Omental fat pad (tissue), 4 donors: Measurements from ENCODE around the gene CEP72. TPM values are rescaled to one million over a fixed set of nuclear protein-coding genes. Genes with fewer than 3 reads are reported as not detected.

Experiments
- ATAC-seq: fragments of 150-250 bp; one replicate; pipeline ENCODE4 v1.9.1; 2016; ENCODE audit warnings: mild to moderate bottlenecking, moderate library complexity; ENCODE audit not compliant: low FRiP score
- DNase-seq: peaks from one replicate; pipeline ENCODE4 v3.0.0-alpha.2; 2019; ENCODE audit warnings: low spot score
- total RNA-seq, 4 donors: library from RNA; depleted of rRNA; stranded (reverse); fragments of >200 nt; gene quantifications; one replicate each; pipeline ENCODE4 v1.1.0, GENCODE V29; 2016
- TF ChIP-seq, protein P1 (sequence below), 3 donors: fragments of 450-650 bp; IDR thresholded peaks; one replicate each; pipeline ENCODE4 v1.5.1; 2016 to 2017; ENCODE audit warnings: antibody characterized with exemption in 3 of 3, mild to moderate bottlenecking in 3 of 3, moderate library complexity in 2 of 3

CEP72 gene
- total RNA-seq, 4 donors from 2014 or later: 1.1 to 2.0 (median 1.7) TPM

DNA sequence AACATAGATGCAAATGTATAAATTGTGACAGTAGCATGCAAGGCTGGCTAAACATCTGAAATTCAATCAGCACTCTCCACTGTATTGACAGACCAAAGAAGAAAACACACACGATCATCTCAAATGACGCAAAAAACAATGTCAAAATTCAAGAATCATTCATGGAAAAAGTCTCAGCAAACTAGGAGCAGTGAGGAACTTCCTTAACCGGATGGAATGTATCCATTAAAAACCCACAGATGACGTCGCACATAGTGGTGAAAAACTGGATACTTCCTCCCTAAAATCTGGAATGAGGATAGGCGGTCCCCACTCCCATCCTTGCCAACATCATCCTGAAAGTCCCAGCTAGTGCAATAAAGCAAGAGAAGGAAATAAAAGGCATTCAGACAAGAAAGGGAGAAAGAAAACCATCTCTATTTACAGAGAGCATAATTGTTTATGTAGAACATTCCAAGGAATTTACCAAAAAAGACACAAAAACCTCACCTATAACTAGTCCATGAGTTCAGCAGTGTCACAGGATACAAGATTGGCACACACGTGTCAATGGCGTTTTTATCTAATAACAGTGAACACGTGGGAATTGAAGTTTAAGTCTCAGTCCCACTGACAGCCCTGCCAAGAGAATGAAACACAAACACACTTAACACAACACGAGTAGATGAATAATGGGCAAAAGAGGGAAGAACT is 14.1 kb upstream of the CEP72 start:
- ATAC-seq (no peak), DNase-seq (no peak)
- TF ChIP-seq, protein P1, sequence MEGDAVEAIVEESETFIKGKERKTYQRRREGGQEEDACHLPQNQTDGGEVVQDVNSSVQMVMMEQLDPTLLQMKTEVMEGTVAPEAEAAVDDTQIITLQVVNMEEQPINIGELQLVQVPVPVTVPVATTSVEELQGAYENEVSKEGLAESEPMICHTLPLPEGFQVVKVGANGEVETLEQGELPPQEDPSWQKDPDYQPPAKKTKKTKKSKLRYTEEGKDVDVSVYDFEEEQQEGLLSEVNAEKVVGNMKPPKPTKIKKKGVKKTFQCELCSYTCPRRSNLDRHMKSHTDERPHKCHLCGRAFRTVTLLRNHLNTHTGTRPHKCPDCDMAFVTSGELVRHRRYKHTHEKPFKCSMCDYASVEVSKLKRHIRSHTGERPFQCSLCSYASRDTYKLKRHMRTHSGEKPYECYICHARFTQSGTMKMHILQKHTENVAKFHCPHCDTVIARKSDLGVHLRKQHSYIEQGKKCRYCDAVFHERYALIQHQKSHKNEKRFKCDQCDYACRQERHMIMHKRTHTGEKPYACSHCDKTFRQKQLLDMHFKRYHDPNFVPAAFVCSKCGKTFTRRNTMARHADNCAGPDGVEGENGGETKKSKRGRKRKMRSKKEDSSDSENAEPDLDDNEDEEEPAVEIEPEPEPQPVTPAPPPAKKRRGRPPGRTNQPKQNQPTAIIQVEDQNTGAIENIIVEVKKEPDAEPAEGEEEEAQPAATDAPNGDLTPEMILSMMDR (IDR thresholded peaks at IDR 0.05): no peak

DNA sequence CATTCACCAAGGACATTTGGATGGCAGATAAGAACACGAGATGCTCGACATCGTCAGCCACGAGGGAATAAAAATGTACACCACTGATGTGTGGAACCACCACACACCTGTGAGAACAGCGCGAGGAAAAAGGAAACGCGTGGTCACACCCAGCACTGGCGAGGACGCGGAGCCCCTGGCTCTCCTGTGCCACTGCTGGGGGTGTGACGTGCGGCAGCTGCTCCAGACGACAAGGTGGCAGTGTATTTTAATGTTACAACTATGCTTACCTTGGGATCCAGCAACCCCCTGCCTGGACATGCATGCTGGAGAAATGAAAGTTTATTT is 13.6 kb upstream of the CEP72 start:
- DNase-seq: no peak
- TF ChIP-seq, protein P1 (IDR thresholded peaks at IDR 0.05): no peak
- no peak for ATAC-seq

DNA sequence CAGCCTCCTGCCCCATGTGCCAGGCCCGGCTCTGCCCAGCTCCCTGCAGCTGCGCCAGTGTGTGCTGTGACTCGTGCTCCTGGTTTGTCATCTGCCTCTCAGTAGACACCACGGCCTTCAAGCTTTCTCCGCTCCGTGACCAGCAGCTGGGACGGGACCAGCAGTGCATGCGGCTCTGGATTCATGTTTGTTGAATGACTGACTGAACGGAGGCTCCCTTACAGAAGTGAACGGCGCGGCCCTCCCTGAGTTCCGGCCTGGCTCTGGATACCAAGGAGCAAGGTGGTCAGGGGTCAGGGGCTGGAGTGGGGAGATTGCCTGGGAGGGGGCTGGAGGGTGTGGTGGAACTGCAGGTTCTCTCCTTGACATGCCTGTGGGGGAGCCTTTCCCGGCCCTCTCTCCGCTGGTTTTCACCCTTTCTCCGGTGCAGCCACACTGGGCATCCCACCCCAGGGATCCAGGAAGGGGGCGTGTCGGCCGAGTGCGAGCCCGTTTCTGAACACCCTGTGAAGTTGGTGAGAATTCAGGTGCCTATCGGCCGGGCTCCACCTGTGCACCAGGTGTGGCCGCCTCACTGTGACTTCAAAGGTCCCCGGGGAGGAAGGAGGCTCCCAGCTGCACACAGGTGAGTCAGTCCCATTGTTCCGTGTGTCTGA is 11.1 kb upstream of the CEP72 start:
- TF ChIP-seq, protein P1 (IDR thresholded peaks at IDR 0.05): no peak
- no peak for DNase-seq
- no peak for ATAC-seq

DNA sequence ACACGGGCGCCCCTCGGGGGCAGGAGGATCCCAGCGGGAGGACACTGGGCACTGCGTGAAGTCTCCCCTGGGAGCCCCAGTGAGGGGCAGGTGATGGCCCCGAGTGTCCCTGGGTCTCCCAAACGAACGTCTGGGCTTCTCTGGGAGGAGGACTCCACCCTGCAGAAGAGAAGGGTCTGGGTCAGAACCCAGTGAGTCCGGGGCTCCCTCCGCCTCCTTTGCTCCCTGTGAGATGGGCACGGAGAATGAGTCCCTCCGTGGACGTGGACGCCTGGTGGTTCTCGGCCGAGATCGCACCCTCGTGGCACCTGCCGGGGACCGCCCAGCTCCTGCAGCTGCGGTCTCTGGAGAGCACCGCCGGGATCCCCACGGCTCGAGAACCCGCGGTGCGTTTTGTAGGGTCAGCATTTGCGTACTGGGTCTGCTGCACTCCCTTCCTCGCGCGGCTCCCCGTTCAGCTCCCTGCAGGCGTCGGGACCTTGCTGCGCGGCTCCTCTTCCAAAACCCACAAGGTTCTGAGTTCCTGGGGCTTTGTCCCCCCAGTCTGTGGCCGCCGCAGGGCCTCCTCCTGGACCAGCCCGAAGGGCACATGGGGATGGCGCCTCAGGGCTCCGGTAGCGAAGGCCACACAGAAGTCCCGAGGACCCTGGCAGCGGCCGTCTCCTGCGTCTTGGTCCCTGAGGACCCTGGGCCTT is 10.2 kb upstream of the CEP72 start:
- DNase-seq (no peak), ATAC-seq (no peak)
- TF ChIP-seq, protein P1 (IDR thresholded peaks at IDR 0.05): no peak

DNA sequence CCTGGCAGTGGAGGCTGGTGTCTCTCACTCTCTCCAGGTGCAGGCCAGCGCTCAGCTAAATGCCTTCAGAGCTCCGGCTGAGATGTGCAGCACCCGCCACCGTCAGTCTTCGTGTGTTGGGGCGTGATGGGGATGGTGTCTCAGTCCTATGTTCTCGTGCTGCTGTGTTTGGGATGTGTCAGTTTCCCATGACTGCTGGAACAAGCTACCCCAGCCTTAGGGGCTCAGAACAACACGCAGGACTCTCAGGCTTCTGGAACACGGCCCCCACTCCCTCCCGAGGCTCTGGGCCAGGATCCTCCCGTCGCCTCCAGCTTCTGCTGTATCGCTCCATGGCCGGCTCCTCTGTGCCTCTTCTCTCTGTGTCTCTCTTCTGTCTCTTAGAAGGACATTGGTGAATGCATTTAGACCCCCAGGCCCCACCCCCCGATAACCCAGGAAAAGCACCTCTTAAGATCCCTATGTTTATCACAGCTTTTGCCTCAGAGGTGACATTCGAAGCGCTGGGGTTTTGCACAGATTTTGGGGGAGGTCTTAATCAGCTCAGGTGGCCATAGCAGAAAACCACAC is 9.6 kb upstream of the CEP72 start:
- ATAC-seq (no peak), DNase-seq (no peak)
- TF ChIP-seq, protein P1 (IDR thresholded peaks at IDR 0.05): no peak

DNA sequence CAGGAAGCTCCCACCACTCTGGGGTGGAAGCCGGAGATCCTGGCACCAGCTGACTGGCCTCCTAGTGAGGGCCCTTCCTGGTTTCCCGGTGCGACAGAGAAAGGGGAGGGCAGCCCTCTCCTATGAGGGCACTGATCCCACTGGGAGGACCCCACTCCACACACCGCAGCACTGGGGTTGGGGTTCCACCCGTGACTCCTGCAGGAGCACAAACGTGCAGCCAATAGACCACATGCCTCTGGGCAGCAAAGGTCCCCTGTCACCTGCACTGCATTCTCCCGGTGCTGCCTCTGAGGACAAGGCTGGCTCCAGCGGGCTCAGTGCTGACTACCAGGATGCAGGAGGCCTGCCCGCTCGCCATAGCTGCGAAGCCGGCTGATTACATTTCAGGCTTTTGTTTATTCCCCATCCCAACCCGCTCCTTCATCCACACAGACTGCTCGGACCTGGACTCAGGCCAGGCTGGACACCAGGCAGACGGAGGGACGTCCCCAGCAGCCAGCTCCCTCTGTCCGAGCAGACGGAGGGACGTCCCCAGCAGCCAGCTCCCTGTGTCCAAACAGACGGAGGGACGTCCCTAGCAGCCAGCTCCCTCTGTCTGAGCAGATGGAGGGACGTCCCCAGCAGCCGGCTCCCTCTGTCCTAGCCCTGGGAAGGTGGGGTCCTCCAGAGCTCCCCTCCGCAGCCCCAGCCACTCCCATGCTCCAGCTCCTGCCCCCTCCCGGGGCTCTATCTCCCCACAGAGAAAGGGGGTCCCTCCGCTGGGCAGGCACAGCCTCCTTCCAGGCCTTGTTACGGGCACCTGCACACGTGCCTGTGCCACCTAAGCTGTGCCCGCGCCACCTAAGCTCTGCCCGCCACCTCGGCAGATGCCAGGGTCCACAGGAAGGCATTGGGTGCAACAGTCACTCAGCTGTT is 8.8 kb upstream of the CEP72 start:
- ATAC-seq: no peak
- TF ChIP-seq, protein P1 (IDR thresholded peaks at IDR 0.05): no peak
- DNase-seq: no peak
